Measurements from ENCODE around the gene COL4A3.

DNA sequence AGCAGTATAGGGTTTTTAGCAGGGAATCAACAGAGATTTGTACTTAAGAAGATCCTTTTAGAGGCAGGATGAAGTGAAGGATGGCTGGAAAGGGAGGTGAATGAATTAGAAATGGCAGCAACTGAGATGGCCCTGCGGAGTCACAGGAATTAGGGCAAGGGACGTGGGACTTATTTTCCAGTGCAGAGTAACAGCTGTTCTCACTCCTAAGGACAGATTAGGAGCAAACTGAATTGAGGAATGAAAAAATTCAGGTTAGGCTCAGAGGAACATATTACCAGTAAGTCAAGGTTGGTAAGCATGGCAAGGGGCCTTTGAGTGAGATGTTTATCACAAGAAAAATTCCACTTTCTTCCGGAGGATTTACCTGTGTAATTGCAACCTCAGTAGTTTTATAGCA, 34.4 kb downstream of the COL4A3 start:
- TF ChIP-seq EZH2 (IDR thresholded peaks at IDR 0.05; ENCODE audit: insufficient read depth, poor library complexity, severe bottlenecking) (no peak), EZH2phosphoT487 (IDR thresholded peaks at IDR 0.05; ENCODE audit: insufficient read depth, low read depth) (no peak)
